ENCODE results near the gene TUBA3E.
"Not testable (repeated sequence)": the region's sequence is repeated elsewhere in the genome, so short reads cannot be mapped to it uniquely, and the experiment has no call there.

TUBA3E gene

DNA sequence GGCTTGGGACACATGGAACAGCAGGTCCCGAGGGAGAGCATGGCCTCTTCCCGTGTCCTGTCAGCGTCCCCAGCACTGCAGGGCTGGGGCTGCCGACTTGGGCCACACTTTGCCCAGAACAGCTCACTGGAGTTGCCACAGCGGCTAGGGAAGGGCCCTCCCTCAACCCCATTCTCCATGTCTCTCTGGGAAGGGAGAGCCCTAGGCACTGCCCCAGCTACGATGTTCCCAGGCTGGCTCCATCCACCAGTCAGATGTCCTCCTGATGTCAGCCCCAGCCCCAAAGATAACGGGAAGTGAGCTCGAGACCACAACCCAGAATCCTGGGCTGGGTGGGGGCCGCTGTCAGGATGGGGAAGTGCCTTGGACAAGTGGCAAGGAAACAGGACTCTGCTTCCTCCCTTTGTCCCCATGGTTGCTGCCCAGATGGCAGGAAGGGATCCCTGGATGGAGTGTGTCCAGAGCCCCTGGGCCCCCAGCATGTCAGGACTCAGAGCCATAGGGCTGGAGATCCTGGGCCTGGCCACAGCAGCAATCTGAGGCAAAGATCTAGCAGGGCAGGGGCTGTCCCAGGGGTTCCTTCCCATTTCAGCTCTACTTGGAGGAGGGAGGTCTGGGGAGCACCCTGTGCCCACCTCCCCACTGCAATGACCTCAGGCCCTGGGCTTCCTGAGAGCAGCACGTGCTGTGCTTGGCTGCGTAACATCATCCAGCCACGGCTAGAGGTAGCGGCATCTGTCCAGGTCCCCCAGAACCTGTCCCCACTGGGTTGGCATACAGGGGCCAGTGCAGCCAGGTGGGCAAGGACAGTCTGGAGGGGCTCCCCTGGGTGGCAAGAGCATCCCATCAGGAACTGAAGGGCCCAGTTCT is 55.6 kb downstream of the TUBA3E start:
- DNase-seq = not testable (repeated sequence)

All from activated effector memory CD4-positive, alpha-beta T cell treated with Interleukin-2 at 50 U/mL for 16 hours (primary cell).